Osteocyte (in vitro differentiated cells): ENCODE results near the gene AHNAK. TPM values are rescaled to one million over a fixed set of nuclear protein-coding genes. Genes with fewer than 3 reads are reported as not detected.

Source experiments
- DNase-seq: peaks from one replicate; pipeline ENCODE4 v3.0.0; 2021; ENCODE audit warnings: mixed read lengths; ENCODE audit not compliant: unreplicated experiment; ENCODE audit errors: extremely low spot score
- H3K27ac Mint-ChIP-seq: one replicate; pipeline ENCODE4 v1.8.0; 2021; ENCODE audit warnings: mild to moderate bottlenecking, mixed read lengths; ENCODE audit not compliant: unreplicated experiment
- H3K27me3 Mint-ChIP-seq: one replicate; pipeline ENCODE4 v1.8.0; 2021; ENCODE audit warnings: mixed read lengths; ENCODE audit not compliant: unreplicated experiment
- H3K36me3 Mint-ChIP-seq: one replicate; pipeline ENCODE4 v1.8.0; 2021; ENCODE audit warnings: mixed read lengths; ENCODE audit not compliant: unreplicated experiment
- H3K4me1 Mint-ChIP-seq: one replicate; pipeline ENCODE4 v1.8.0; 2021; ENCODE audit warnings: mixed read lengths; ENCODE audit not compliant: unreplicated experiment
- H3K4me3 Mint-ChIP-seq: one replicate; pipeline ENCODE4 v1.8.0; 2021; ENCODE audit warnings: mild to moderate bottlenecking, moderate library complexity, mixed read lengths; ENCODE audit not compliant: unreplicated experiment
- H3K9me3 Mint-ChIP-seq: one replicate; pipeline ENCODE4 v1.8.0; 2021; ENCODE audit warnings: mixed read lengths; ENCODE audit not compliant: unreplicated experiment
- total RNA-seq: library from RNA; stranded (reverse); gene quantifications from 2 replicates; pipeline ENCODE4 v1.2.1, GENCODE V29; 2021
- TF ChIP-seq, protein P1 (sequence below): fragments of 200-600 bp; sonication (generic); IDR thresholded peaks from 2 replicates; pipeline ENCODE4 v1.5.0; 2021; ENCODE audit warnings: antibody characterized with exemption, mild to moderate bottlenecking, moderate library complexity

The AHNAK gene
- total RNA-seq, 1 donor from 2014 or later, result 462 TPM

- Mint-ChIP-seq H3K9me3 (no peaks in the 10 kb centered on the region), H3K4me1 (peaks cover 4% of the 10 kb centered on the region), H3K4me3 (no peak overlapping the region), H3K27ac (no peak overlapping the region), H3K36me3 (no peaks in the 10 kb centered on the region), H3K27me3 (peaks cover 2% of the 10 kb centered on the region)
- DNase-seq, result no peak
- TF ChIP-seq, protein P1, sequence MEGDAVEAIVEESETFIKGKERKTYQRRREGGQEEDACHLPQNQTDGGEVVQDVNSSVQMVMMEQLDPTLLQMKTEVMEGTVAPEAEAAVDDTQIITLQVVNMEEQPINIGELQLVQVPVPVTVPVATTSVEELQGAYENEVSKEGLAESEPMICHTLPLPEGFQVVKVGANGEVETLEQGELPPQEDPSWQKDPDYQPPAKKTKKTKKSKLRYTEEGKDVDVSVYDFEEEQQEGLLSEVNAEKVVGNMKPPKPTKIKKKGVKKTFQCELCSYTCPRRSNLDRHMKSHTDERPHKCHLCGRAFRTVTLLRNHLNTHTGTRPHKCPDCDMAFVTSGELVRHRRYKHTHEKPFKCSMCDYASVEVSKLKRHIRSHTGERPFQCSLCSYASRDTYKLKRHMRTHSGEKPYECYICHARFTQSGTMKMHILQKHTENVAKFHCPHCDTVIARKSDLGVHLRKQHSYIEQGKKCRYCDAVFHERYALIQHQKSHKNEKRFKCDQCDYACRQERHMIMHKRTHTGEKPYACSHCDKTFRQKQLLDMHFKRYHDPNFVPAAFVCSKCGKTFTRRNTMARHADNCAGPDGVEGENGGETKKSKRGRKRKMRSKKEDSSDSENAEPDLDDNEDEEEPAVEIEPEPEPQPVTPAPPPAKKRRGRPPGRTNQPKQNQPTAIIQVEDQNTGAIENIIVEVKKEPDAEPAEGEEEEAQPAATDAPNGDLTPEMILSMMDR, result no peak
Observed at GRCh38 chr11:62418136-62418535, 128.5 kb downstream of the AHNAK start.

- H3K27me3 Mint-ChIP-seq, result peaks cover 2% of the 10 kb centered on the region
- H3K36me3 Mint-ChIP-seq, result no peaks in the 10 kb centered on the region
- no peak overlapping the region for H3K27ac Mint-ChIP-seq
- TF ChIP-seq, protein P1, result no peak
- no peak overlapping the region for H3K4me3 Mint-ChIP-seq
- no peak for DNase-seq
- H3K9me3 Mint-ChIP-seq, result no peaks in the 10 kb centered on the region
- H3K4me1 Mint-ChIP-seq, result peaks cover 2% of the 10 kb centered on the region
Observed at GRCh38 chr11:62416596-62416995, 130.0 kb downstream of the AHNAK start.

- Mint-ChIP-seq H3K4me1 (peaks cover 2% of the 10 kb centered on the region), H3K27me3 (no peaks in the 10 kb centered on the region), H3K36me3 (no peaks in the 10 kb centered on the region), H3K4me3 (no peak overlapping the region), H3K27ac (no peak overlapping the region), H3K9me3 (no peaks in the 10 kb centered on the region)
- TF ChIP-seq, protein P1, result no peak
- DNase-seq, result no peak
Observed at GRCh38 chr11:62413060-62413696, 133.4 kb downstream of the AHNAK start.

DNA sequence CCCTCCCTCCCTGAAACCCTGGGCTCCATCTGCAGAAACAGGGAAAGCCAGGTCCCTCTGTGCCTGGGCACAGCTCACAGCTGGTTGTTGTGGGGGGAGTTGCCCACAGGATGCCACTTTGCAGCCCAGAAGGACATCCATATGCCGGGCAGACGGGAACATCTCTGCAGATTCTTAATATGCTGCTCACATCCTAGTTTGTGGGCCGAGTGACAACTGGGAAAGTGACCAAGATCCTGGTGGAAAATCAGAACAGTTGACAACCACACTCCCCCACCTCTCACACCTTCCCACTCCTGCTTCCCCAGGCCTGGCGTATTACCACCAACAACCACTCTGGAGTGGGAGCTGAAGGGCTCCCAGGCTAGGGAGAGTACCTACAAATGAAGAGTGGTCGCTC lies 135.1 kb downstream of the AHNAK start:
- Mint-ChIP-seq H3K27ac (no peak overlapping the region), H3K36me3 (no peaks in the 10 kb centered on the region), H3K4me3 (no peak overlapping the region), H3K9me3 (no peaks in the 10 kb centered on the region), H3K27me3 (no peaks in the 10 kb centered on the region), H3K4me1 (peaks cover 2% of the 10 kb centered on the region)
- no peak for DNase-seq
- TF ChIP-seq, protein P1, result no peak

- DNase-seq, result no peak
- peaks cover 2% of the 10 kb centered on the region for H3K4me1 Mint-ChIP-seq
- TF ChIP-seq, protein P1, result no peak
- no peak overlapping the region for H3K27ac Mint-ChIP-seq
- no peaks in the 10 kb centered on the region for H3K9me3 Mint-ChIP-seq
- no peak overlapping the region for H3K4me3 Mint-ChIP-seq
- H3K36me3 Mint-ChIP-seq, result no peaks in the 10 kb centered on the region
- no peaks in the 10 kb centered on the region for H3K27me3 Mint-ChIP-seq
Observed at GRCh38 chr11:62410972-62411371, 135.6 kb downstream of the AHNAK start.
